ENCODE data around the gene C20orf173.

DNA sequence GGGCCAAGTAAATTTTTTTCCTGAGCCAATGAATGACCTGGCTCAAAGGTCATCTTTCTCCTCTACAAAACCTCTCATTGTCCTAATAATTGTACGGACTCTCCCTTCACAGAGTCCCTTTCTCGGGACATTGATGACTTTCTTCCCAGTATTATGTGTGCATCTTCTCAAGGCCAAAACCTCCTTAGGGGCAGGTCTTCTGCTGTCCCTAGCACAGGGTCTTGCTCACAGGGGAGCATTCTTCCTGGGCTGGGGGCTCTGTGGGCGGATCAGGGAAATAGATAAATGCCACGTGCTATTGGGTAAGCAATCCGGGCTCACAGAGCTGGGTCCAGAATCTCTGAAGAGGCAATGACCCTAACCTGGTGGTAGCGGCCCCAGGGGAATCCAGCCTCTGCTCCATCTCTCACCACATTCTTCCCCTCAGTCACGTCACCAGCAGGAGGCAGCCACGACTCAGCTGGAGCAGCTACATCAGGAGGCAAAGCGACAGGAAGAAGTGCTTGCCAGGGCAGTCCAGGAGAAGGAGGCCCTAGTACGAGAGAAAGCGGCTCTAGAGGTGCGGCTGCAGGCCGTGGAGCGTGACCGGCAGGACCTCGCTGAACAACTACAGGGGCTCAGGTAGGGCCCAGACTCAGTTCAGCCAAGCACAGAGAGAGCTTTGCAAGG, 50.5 kb downstream of the C20orf173 start:
- TF ChIP-seq GATA2 (IDR thresholded peaks at IDR 0.05; ENCODE audit: low read depth, low read length) (no peak), GATA3 (IDR thresholded peaks at IDR 0.05; ENCODE audit: low read depth, low read length) (no peak)
